GM12873 (cell line): ENCODE results near the gene ANKZF1.

Source experiments
- CTCF ChIP-seq: IDR thresholded peaks from 2 replicates; pipeline ENCODE4 v1.5.1; 2012; ENCODE audit warnings: low read depth, mild to moderate bottlenecking, moderate library complexity, low read length, control low read depth; ENCODE audit not compliant: insufficient read depth; ENCODE audit errors: missing control alignments

ANKZF1 gene

DNA sequence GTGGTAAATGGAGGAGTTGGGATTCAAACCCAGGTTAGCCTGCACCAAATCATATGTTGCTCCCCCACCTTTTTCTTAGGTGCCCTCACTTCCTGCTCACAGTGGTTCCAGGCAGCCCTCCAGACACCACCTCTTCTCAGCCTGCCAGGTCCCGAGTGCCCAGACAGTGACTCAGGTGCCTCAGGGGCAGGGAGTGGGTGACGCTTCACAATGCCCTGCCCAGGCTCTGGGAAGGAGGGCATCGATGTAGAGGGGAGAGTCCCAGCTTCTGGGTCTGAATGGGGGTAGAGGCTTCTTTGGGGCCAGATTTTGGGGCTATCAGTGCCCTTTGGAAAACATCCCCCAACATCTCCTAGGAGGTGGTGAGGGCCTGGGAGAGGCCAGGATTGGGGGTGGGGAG, 44.3 kb downstream of the ANKZF1 start:
- TF ChIP-seq CTCF: no peak

DNA sequence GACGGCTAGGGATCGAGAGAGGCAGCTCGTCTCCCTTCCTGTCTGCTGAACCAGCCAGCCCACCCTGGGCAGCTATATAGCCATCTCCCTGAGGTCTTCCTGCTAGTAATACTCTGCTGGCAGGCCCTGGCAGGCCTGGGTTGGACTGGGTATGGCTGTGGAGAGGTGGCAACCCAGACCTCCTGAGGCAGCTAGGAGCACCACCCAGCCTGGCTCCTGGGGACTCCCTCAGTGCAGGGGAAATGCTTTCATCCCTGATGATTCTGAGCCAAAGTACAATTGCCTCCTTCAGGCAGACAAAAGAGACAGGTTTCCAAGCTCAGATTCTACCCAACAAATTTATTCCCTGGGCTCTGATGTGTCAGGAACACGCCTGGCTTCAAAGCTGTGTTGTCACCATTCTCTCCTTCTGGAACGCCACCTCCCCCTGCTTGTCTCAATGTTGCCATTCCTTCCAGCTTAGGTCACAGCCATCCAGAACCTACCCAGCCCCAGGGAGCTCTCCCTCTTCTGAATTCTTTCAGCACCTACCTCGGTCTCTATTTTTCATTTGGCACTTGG, 44.8 kb downstream of the ANKZF1 start:
- no peak for TF ChIP-seq CTCF

DNA sequence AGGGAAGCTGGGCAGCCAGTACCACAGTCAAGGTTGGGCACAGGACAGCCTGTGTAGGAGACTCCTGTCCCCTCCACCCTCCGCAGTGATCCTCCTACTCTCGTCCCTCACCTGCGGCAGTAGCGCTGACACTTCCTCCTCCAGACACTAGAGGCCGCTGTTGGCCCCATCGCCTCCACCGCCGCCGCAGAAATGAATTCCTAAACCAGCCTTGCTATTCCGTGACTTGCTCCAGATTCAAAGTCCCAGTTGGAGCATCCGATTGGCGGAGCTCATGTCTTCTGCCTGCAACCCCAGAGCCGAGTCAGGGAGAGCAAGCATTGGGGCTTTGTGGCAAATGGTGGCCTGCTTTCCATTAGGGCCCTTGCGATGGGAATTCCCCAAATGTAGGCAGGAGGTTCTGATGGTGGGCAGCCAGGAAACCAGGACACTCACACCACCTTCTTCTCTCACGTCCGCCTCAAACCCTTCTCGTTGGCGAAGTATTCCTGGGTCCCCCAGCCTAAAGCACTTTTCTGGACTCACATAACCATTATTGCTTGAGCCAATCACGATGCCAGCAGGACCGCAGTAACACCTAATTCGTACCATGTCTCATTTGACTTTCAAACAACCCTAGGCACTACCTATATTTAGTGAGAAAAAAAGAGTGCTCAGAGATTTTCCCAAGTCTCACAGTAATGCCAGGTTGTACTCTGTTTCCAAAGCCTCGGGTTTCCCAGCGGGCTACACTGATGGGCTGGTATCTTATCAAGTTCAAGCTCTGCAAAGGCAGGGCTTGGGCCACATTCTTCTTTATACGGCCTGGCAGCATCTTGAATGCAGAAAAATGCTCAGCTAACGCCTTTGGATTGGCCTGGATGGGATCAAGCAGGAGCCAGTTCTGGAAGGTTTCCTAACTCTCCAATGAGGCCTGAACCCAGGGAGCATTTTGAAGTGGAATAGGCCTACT, 48.4 kb downstream of the ANKZF1 start:
- peak; percentile 99 for TF ChIP-seq CTCF

GRCh38 chr2:219278655-219279150, 49.1 kb downstream of the ANKZF1 start:
- no peak for TF ChIP-seq CTCF

DNA sequence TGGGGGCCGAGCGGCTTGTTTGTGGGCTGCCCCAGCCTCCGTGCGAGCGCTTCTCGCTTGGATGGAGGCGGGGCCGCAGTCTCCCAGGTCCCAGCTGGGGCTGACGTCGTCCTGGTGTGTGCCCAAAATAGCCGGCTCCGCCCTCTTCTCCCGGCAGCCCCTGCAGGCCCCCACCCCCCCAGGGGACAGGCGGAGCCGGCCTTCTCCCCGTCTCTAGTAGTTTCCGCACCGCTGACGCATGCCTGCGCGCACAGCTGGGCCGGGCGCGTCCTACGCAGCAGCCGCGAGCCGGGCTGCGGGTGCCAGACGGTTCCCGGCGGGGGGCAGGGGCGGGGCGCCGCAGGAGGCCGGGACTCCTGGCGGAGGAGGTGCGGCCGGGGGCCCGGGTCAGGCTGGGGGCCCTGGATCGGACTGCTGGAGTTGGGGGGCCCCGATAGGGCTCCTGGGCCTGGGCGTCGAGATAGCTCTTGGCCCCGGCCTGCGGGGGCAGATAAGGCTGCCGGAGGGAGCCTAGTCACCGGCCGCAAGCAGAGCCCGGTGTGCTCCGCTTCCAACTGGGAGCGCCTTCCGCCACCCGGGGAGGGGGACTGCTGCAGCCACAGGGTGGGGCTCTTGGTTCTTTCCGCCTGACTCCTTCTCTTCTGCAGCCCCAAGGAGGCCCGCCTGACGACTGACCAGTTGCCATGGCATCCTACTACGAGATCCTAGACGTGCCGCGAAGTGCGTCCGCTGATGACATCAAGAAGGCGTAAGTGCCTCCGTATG, 49.7 kb downstream of the ANKZF1 start, which contains the start of gene DNAJB2:
TSS of gene DNAJB2 (plus strand) at position 216 of the 765 bp plus-strand sequence. CDS start at position 684, 468 bp downstream.
- TF ChIP-seq CTCF: no peak

GRCh38 chr2:219279916-219280516, 50.4 kb downstream of the ANKZF1 start:
- peak; percentile 47 for TF ChIP-seq CTCF

GRCh38 chr2:219280651-219281050, 51.0 kb downstream of the ANKZF1 start:
- no peak for TF ChIP-seq CTCF
